GM19438 (cell line): Measurements from ENCODE around the gene IRF6.
A peak's percentile ranks its signal among the peaks of the same experiment; 100 is the strongest.

Experiments used
- ATAC-seq: cut with Tn5 transposase; IDR thresholded peaks from one replicate; pipeline ENCODE4 v1.9.1; 2021; ENCODE audit warnings: low read depth; ENCODE audit not compliant: unreplicated experiment

The IRF6 gene

GRCh38 chr1:209761011-209761635, 44.8 kb downstream of the IRF6 start:
- ATAC-seq: no peak

- ATAC-seq: no peak
Measured at GRCh38 chr1:209759829-209760359, 46.0 kb downstream of the IRF6 start.

- ATAC-seq: no peak
Measured at GRCh38 chr1:209758400-209758799, 47.5 kb downstream of the IRF6 start.

- peak; percentile 31 for ATAC-seq
Measured at GRCh38 chr1:209756615-209757445, 49.1 kb downstream of the IRF6 start.

GRCh38 chr1:209755926-209756614, 49.9 kb downstream of the IRF6 start, which contains the start of gene TRAF3IP3:
Gene TRAF3IP3, plus strand, starts transcription at chr1:209756053. Its CDS starts 3,987 bp downstream, at chr1:209760040.
- peak; percentile 68 for ATAC-seq

- no peak for ATAC-seq
Measured at GRCh38 chr1:209755256-209755655, 50.7 kb downstream of the IRF6 start.

GRCh38 chr1:209752890-209753289, 53.1 kb downstream of the IRF6 start:
- ATAC-seq: no peak

- ATAC-seq: peak; percentile 51
Measured at GRCh38 chr1:209751627-209752231, 54.2 kb downstream of the IRF6 start.

GRCh38 chr1:209749670-209750323, 56.1 kb downstream of the IRF6 start:
- no peak for ATAC-seq

GRCh38 chr1:209749205-209749604, 56.7 kb downstream of the IRF6 start:
- no peak for ATAC-seq

GRCh38 chr1:209748620-209749019, 57.3 kb downstream of the IRF6 start:
- ATAC-seq: no peak

- ATAC-seq: peak; percentile 48
Measured at GRCh38 chr1:209747580-209748262, 58.2 kb downstream of the IRF6 start.

GRCh38 chr1:209746451-209747165, 59.3 kb downstream of the IRF6 start:
- ATAC-seq: no peak

- ATAC-seq: no peak
Measured at GRCh38 chr1:209743145-209743482, 62.8 kb downstream of the IRF6 start.

GRCh38 chr1:209742409-209743144, 63.4 kb downstream of the IRF6 start:
- no peak for ATAC-seq

GRCh38 chr1:209741889-209742288, 64.1 kb downstream of the IRF6 start:
- ATAC-seq: no peak

- no peak for ATAC-seq
Measured at GRCh38 chr1:209741193-209741592, 64.7 kb downstream of the IRF6 start.

- no peak for ATAC-seq
Measured at GRCh38 chr1:209738270-209738669, 67.7 kb downstream of the IRF6 start.
